ENCODE data around the gene EML6.

The EML6 gene

GRCh38 chr2:54889053-54889452 is 165.6 kb downstream of the EML6 start:
- no peak for DNase-seq

GRCh38 chr2:54891909-54892308 is 168.4 kb downstream of the EML6 start:
- DNase-seq = no peak

GRCh38 chr2:54894467-54894866 is 171.0 kb downstream of the EML6 start:
- no peak for DNase-seq

- no peak for DNase-seq
Observed at GRCh38 chr2:54895730-54896129, 172.3 kb downstream of the EML6 start.

GRCh38 chr2:54897420-54898310 is 174.2 kb downstream of the EML6 start:
- DNase-seq = peak in 1 of 2 donors; percentile 26

GRCh38 chr2:54898456-54899226 is 175.2 kb downstream of the EML6 start:
- no peak for DNase-seq

- peak in 1 of 2 donors; percentile 28 for DNase-seq
Observed at GRCh38 chr2:54899576-54900200, 176.2 kb downstream of the EML6 start.

GRCh38 chr2:54901224-54901986 is 177.9 kb downstream of the EML6 start:
- no peak for DNase-seq

GRCh38 chr2:54902763-54903162 is 179.3 kb downstream of the EML6 start:
- DNase-seq = no peak

GRCh38 chr2:54903736-54904554 is 180.5 kb downstream of the EML6 start:
- peak; percentile 42 to 61 for DNase-seq

- no peak for DNase-seq
Observed at GRCh38 chr2:54904836-54905235, 181.4 kb downstream of the EML6 start.

- DNase-seq = no peak
Observed at GRCh38 chr2:54906716-54907115, 183.3 kb downstream of the EML6 start.

GRCh38 chr2:54907663-54908062 is 184.2 kb downstream of the EML6 start:
- no peak for DNase-seq

GRCh38 chr2:54908591-54908990 is 185.1 kb downstream of the EML6 start:
- no peak for DNase-seq

GRCh38 chr2:54909001-54909400 is 185.5 kb downstream of the EML6 start:
- DNase-seq = no peak

- DNase-seq = no peak
Observed at GRCh38 chr2:54912305-54912704, 188.8 kb downstream of the EML6 start.

- DNase-seq = no peak
Observed at GRCh38 chr2:54912893-54913292, 189.4 kb downstream of the EML6 start.

- no peak for DNase-seq
Observed at GRCh38 chr2:54914637-54915036, 191.2 kb downstream of the EML6 start.

GRCh38 chr2:54915101-54915500 is 191.6 kb downstream of the EML6 start:
- no peak for DNase-seq

GRCh38 chr2:54916637-54917036 is 193.2 kb downstream of the EML6 start:
- no peak for DNase-seq

- no peak for DNase-seq
Observed at GRCh38 chr2:54918647-54919280, 195.3 kb downstream of the EML6 start.
